NCI-H1092 (cell line): ENCODE data around the gene C9orf57.
"Not testable (repeated sequence)": the region's sequence is repeated elsewhere in the genome, so short reads cannot be mapped to it uniquely, and the experiment has no call there.

Source experiments
- DNase-seq: peaks from one replicate; lab custom pipeline; 2025; lab: John Stamatoyannopoulos, UW

C9orf57 gene

GRCh38 chr9:72023596-72023995, 36.8 kb downstream of the C9orf57 start:
- DNase-seq, result no peak

DNA sequence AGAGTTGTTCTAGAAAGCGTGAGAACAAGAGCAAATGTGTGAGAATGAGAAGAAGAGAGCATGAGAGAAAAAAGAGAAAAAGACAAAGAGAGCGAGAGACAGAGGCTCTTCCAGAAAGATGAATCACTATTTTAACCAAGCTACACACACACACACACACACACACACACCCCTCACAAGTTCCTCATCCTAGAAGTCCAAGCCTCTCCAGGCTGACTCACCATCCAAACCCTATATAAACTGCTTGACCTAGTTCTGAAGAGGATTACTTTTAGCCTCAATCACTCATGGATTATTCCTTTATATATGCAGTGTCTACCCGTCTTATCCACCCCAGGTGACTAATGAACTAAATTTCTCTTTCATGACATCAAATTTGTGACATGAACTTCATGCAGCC, 37.6 kb downstream of the C9orf57 start:
- DNase-seq, result no peak

DNA sequence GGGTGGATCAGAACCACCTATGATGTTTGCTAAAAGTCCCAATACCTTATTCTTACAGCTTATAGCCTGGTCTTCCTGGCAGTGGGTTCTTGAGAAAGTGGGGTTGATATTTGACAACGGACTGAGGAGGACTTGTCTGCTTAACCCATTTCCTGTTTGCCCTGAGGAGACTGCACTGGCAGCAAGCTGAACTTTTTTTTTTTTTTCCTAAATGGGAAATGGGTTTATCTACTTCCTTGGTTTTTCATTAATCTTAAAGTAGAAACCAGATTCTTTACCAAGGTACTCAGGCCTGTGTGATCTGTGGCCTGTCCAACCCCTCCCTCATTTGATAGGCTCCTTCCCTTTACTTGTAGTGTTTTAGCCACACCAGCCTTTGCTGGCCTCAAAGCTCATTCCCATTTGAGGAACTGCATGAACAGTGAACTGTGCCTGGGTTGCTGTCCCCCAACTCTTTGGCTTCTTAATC, 47.1 kb downstream of the C9orf57 start:
- no peak for DNase-seq

DNA sequence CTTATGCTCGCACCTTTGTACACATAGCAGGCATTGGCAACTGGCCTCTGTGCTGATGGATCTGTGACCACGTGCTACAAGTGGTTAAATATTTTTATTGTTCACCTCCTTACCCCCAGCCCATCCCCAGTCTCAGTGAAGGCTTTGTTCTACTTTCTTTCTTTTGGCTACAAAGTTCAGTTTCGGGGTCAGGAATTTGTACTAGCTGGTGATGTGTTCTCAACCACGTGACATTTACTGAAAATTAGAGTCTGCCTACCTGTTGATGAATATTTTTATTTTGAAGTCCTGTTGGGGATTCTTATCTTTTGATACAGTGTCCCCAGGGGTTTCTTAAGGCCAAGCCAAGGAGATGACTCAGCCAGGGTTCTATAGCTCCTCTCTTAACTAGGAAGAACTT, 47.8 kb downstream of the C9orf57 start:
- no peak for DNase-seq

- DNase-seq, result not testable (repeated sequence)
Measured at GRCh38 chr9:72007726-72008125, 52.7 kb downstream of the C9orf57 start.

GRCh38 chr9:72006501-72006900, 53.9 kb downstream of the C9orf57 start:
- no peak for DNase-seq

DNA sequence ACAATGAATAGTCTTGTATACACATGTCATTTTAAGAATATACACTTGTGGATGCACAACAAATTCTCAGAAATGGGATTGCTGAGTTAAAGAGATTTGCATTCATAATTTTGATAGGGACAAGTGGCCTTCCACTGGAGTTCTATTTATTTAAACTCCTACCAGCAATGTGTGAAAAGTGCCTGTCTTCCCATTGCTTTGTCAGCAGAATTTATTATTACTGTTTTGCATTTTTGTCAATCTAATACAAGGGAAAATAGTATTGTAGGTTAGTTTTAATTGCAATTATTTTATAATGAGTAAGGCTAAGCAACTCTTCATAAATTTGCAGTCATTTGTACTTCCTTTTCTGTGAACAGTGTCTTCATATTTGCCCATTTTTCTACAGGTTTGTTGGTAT, 55.0 kb downstream of the C9orf57 start:
- no peak for DNase-seq
